ENCODE results near the gene SNAPIN.

GRCh38 chr1:153649137-153649862, 9.2 kb upstream of the SNAPIN start:
- no peak for TF ChIP-seq POLR2A (IDR thresholded peaks at IDR 0.05; ENCODE audit: low read depth)
- TF ChIP-seq CTCF (IDR thresholded peaks at IDR 0.05), result no peak
- TF ChIP-seq POLR2AphosphoS5 (IDR thresholded peaks at IDR 0.05), result peak in 1 of 2 donors; percentile 13
- no peak for TF ChIP-seq EP300 (IDR thresholded peaks at IDR 0.05)
